PC-9 (cell line): ENCODE data around the gene GCNA.

ENCODE experiments used
- CTCF ChIP-seq: fragments of 200-600 bp; sonication (generic); conservative IDR thresholded peaks from 2 replicates; pipeline ENCODE4 v1.6.1; 2017; ENCODE audit warnings: mixed run types, antibody characterized with exemption, mild to moderate bottlenecking, moderate library complexity
- EZH2 ChIP-seq: fragments of 200-600 bp; sonication (generic); IDR thresholded peaks from 2 replicates; pipeline ENCODE4 v1.8.0; 2017; ENCODE audit warnings: antibody characterized with exemption, low read depth

GRCh38 chrX:71586929-71587328 lies 8.7 kb downstream of the GCNA start:
- no peak for TF ChIP-seq CTCF
- TF ChIP-seq EZH2, result no peak
